Measurements from ENCODE around the gene LAPTM4A.

DNA sequence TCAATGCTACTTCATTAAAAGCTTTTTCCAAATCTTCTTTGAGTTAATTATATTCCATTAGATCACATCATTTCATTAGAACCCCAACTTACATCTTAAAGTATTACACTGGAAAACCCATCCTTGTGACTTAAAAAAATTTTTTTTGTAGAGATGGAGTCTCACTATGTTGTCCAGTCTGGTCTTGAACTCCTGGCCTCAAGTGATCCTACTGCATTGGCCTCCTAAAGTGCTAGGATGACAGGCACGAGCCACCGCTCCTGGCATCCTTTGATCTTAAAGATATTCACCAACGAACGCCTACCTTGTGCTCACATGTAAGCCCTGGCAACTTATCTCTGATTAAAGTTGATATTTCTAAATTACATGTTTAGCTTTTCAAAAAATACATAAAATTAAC is 6.7 kb downstream of the LAPTM4A start:
- TF ChIP-seq, protein P1, sequence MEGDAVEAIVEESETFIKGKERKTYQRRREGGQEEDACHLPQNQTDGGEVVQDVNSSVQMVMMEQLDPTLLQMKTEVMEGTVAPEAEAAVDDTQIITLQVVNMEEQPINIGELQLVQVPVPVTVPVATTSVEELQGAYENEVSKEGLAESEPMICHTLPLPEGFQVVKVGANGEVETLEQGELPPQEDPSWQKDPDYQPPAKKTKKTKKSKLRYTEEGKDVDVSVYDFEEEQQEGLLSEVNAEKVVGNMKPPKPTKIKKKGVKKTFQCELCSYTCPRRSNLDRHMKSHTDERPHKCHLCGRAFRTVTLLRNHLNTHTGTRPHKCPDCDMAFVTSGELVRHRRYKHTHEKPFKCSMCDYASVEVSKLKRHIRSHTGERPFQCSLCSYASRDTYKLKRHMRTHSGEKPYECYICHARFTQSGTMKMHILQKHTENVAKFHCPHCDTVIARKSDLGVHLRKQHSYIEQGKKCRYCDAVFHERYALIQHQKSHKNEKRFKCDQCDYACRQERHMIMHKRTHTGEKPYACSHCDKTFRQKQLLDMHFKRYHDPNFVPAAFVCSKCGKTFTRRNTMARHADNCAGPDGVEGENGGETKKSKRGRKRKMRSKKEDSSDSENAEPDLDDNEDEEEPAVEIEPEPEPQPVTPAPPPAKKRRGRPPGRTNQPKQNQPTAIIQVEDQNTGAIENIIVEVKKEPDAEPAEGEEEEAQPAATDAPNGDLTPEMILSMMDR (conservative IDR thresholded peaks at IDR 0.05), result no peak
- TF ChIP-seq ZFX (IDR thresholded peaks at IDR 0.05), result no peak
